PC-9 (cell line): ENCODE data around the gene SLC1A7.

Experiments
- EZH2 ChIP-seq: fragments of 200-600 bp; sonication (generic); IDR thresholded peaks from 2 replicates; pipeline ENCODE4 v1.8.0; 2017; ENCODE audit warnings: antibody characterized with exemption, low read depth
- TF ChIP-seq, protein P1 (sequence below): fragments of 200-600 bp; sonication (generic); conservative IDR thresholded peaks from 2 replicates; pipeline ENCODE4 v1.6.1; 2017; ENCODE audit warnings: mixed run types, antibody characterized with exemption, mild to moderate bottlenecking, moderate library complexity

DNA sequence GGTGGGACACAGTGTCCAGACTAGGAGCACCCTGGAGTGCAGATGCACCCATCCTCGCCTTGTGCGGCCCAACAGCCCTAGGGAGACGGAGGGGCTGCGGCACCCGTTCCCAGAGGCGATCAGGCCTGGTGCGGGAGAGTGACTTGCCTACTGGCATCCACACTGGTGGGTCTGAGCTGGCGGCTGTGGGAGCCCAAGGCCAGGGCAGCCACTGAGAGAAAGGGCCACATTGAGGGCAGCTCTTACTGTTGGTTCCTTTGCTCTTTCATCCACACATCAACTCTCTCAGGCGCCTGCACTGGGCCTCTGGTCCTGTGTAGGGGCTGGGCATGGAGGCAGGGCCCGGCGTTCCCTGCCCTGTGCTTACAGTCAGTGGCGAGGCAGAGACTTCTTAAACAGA, 71.8 kb downstream of the SLC1A7 start:
- TF ChIP-seq, protein P1, sequence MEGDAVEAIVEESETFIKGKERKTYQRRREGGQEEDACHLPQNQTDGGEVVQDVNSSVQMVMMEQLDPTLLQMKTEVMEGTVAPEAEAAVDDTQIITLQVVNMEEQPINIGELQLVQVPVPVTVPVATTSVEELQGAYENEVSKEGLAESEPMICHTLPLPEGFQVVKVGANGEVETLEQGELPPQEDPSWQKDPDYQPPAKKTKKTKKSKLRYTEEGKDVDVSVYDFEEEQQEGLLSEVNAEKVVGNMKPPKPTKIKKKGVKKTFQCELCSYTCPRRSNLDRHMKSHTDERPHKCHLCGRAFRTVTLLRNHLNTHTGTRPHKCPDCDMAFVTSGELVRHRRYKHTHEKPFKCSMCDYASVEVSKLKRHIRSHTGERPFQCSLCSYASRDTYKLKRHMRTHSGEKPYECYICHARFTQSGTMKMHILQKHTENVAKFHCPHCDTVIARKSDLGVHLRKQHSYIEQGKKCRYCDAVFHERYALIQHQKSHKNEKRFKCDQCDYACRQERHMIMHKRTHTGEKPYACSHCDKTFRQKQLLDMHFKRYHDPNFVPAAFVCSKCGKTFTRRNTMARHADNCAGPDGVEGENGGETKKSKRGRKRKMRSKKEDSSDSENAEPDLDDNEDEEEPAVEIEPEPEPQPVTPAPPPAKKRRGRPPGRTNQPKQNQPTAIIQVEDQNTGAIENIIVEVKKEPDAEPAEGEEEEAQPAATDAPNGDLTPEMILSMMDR = no peak
- no peak for TF ChIP-seq EZH2
